Activated naive CD8-positive, alpha-beta T cell treated with anti-CD3 and anti-CD28 coated beads, Interleukin-2, amount 50 U/mL, for 24 hours (primary cell): ENCODE measurements around the gene UBE3C.
"Not testable (repeated sequence)": the region's sequence is repeated elsewhere in the genome, so short reads cannot be mapped to it uniquely, and the experiment has no call there.

ENCODE experiments used
- ATAC-seq: fragments of 150-1000 bp; cut with Tn5 transposase; one replicate; pipeline ENCODE4 v1.10.0; 2021
- DNase-seq: peaks from one replicate; pipeline ENCODE4 v3.0.0; 2021
- H3K27ac Mint-ChIP-seq: one replicate; pipeline ENCODE4 v1.8.0; 2021; ENCODE audit warnings: mild to moderate bottlenecking, mixed read lengths
- H3K27me3 Mint-ChIP-seq: one replicate; pipeline ENCODE4 v1.8.0; 2021; ENCODE audit warnings: mixed read lengths
- H3K36me3 Mint-ChIP-seq: one replicate; pipeline ENCODE4 v1.8.0; 2021; ENCODE audit warnings: low read depth, mixed read lengths
- H3K4me1 Mint-ChIP-seq: one replicate; pipeline ENCODE4 v1.8.0; 2021; ENCODE audit warnings: mixed read lengths
- H3K4me3 Mint-ChIP-seq: one replicate; pipeline ENCODE4 v1.8.0; 2021; ENCODE audit warnings: mild to moderate bottlenecking, moderate library complexity, mixed read lengths
- H3K9me3 Mint-ChIP-seq: one replicate; pipeline ENCODE4 v1.8.0; 2021; ENCODE audit warnings: mixed read lengths

UBE3C gene

GRCh38 chr7:157140511-157140905 lies 1.8 kb downstream of the UBE3C start:
- peak overlapping the region; percentile 81 for H3K27ac Mint-ChIP-seq

GRCh38 chr7:157141525-157142060 lies 2.9 kb downstream of the UBE3C start:
- Mint-ChIP-seq H3K9me3 (no peaks in the 10 kb centered on the region), H3K4me3 (peak overlapping the region; percentile 83), H3K27me3 (no peaks in the 10 kb centered on the region), H3K36me3 (peaks cover 57% of the 10 kb centered on the region), H3K27ac (no peak overlapping the region), H3K4me1 (peaks cover 57% of the 10 kb centered on the region)
- ATAC-seq (no peak), DNase-seq (no peak)

More at GRCh38 chr7:157140511-157140905, 1.8 kb downstream of the UBE3C start:
- H3K4me1 Mint-ChIP-seq: peaks cover 50% of the 10 kb centered on the region
- H3K4me3 Mint-ChIP-seq: peak overlapping the region; percentile 83
- DNase-seq (no peak), ATAC-seq (no peak)
- no peaks in the 10 kb centered on the region for H3K27me3 Mint-ChIP-seq
- H3K36me3 Mint-ChIP-seq: peaks cover 47% of the 10 kb centered on the region
- H3K9me3 Mint-ChIP-seq: no peaks in the 10 kb centered on the region

GRCh38 chr7:157143788-157144187 lies 5.1 kb downstream of the UBE3C start:
- no peak for DNase-seq
- Mint-ChIP-seq H3K36me3 (peaks cover 67% of the 10 kb centered on the region), H3K9me3 (no peaks in the 10 kb centered on the region), H3K4me1 (peaks cover 73% of the 10 kb centered on the region), H3K27ac (no peak overlapping the region), H3K27me3 (no peaks in the 10 kb centered on the region), H3K4me3 (no peak overlapping the region)
- no peak for ATAC-seq

GRCh38 chr7:157149317-157149716 lies 10.6 kb downstream of the UBE3C start:
- H3K9me3 Mint-ChIP-seq: no peaks in the 10 kb centered on the region
- H3K4me3 Mint-ChIP-seq: no peak overlapping the region
- no peak for DNase-seq
- no peaks in the 10 kb centered on the region for H3K27me3 Mint-ChIP-seq
- peaks cover 69% of the 10 kb centered on the region for H3K4me1 Mint-ChIP-seq
- ATAC-seq: no peak
- no peak overlapping the region for H3K27ac Mint-ChIP-seq
- H3K36me3 Mint-ChIP-seq: peaks cover 38% of the 10 kb centered on the region

- H3K27ac Mint-ChIP-seq: no peak overlapping the region
- ATAC-seq (no peak), DNase-seq (no peak)
- peaks cover 27% of the 10 kb centered on the region for H3K36me3 Mint-ChIP-seq
- H3K4me1 Mint-ChIP-seq: peaks cover 72% of the 10 kb centered on the region
- no peaks in the 10 kb centered on the region for H3K9me3 Mint-ChIP-seq
- no peaks in the 10 kb centered on the region for H3K27me3 Mint-ChIP-seq
- no peak overlapping the region for H3K4me3 Mint-ChIP-seq
Observed at GRCh38 chr7:157150882-157151281, 12.2 kb downstream of the UBE3C start.

GRCh38 chr7:157151626-157152339 lies 13.1 kb downstream of the UBE3C start:
- Mint-ChIP-seq H3K4me3 (no peak overlapping the region), H3K4me1 (peaks cover 69% of the 10 kb centered on the region), H3K27ac (peak overlapping the region; percentile 53), H3K27me3 (no peaks in the 10 kb centered on the region), H3K36me3 (peaks cover 19% of the 10 kb centered on the region), H3K9me3 (no peaks in the 10 kb centered on the region)
- no peak for DNase-seq
- no peak for ATAC-seq

GRCh38 chr7:157152391-157152937 lies 13.7 kb downstream of the UBE3C start:
- ATAC-seq (no peak), DNase-seq (no peak)
- Mint-ChIP-seq H3K27ac (no peak overlapping the region), H3K9me3 (no peaks in the 10 kb centered on the region), H3K36me3 (peaks cover 14% of the 10 kb centered on the region), H3K27me3 (no peaks in the 10 kb centered on the region), H3K4me3 (no peak overlapping the region), H3K4me1 (peaks cover 67% of the 10 kb centered on the region)

- H3K4me1 Mint-ChIP-seq: peaks cover 60% of the 10 kb centered on the region
- DNase-seq (no peak), ATAC-seq (no peak)
- no peaks in the 10 kb centered on the region for H3K9me3 Mint-ChIP-seq
- no peak overlapping the region for H3K4me3 Mint-ChIP-seq
- H3K36me3 Mint-ChIP-seq: peaks cover 11% of the 10 kb centered on the region
- H3K27ac Mint-ChIP-seq: no peak overlapping the region
- no peaks in the 10 kb centered on the region for H3K27me3 Mint-ChIP-seq
Observed at GRCh38 chr7:157153260-157153659, 14.5 kb downstream of the UBE3C start.

GRCh38 chr7:157155959-157156358 lies 17.2 kb downstream of the UBE3C start:
- DNase-seq (no peak), ATAC-seq (no peak)
- no peak overlapping the region for H3K27ac Mint-ChIP-seq
- H3K4me3 Mint-ChIP-seq: no peak overlapping the region
- H3K27me3 Mint-ChIP-seq: no peaks in the 10 kb centered on the region
- peaks cover 17% of the 10 kb centered on the region for H3K36me3 Mint-ChIP-seq
- peaks cover 50% of the 10 kb centered on the region for H3K4me1 Mint-ChIP-seq
- H3K9me3 Mint-ChIP-seq: no peaks in the 10 kb centered on the region

- Mint-ChIP-seq H3K4me1 (peaks cover 37% of the 10 kb centered on the region), H3K27me3 (no peaks in the 10 kb centered on the region), H3K9me3 (peaks cover 1% of the 10 kb centered on the region), H3K36me3 (peaks cover 14% of the 10 kb centered on the region), H3K27ac (no peak overlapping the region), H3K4me3 (no peak overlapping the region)
- DNase-seq: no peak
- ATAC-seq: no peak
Observed at GRCh38 chr7:157158400-157158799, 19.7 kb downstream of the UBE3C start.

- peaks cover 30% of the 10 kb centered on the region for H3K4me1 Mint-ChIP-seq
- not testable (repeated sequence) for H3K4me3 Mint-ChIP-seq, DNase-seq, H3K27me3 Mint-ChIP-seq, H3K9me3 Mint-ChIP-seq, H3K27ac Mint-ChIP-seq, ATAC-seq
- H3K36me3 Mint-ChIP-seq: peaks cover 20% of the 10 kb centered on the region
Observed at GRCh38 chr7:157159537-157159936, 20.8 kb downstream of the UBE3C start.

- Mint-ChIP-seq H3K36me3 (peaks cover 27% of the 10 kb centered on the region), H3K27me3 (no peaks in the 10 kb centered on the region), H3K4me3 (no peak overlapping the region), H3K9me3 (peaks cover 16% of the 10 kb centered on the region), H3K4me1 (peaks cover 30% of the 10 kb centered on the region), H3K27ac (no peak overlapping the region)
- DNase-seq (no peak), ATAC-seq (no peak)
Observed at GRCh38 chr7:157160433-157160832, 21.7 kb downstream of the UBE3C start.

GRCh38 chr7:157165987-157166386 lies 27.3 kb downstream of the UBE3C start:
- peaks cover 57% of the 10 kb centered on the region for H3K36me3 Mint-ChIP-seq
- DNase-seq (no peak), ATAC-seq (no peak)
- peaks cover 21% of the 10 kb centered on the region for H3K9me3 Mint-ChIP-seq
- no peaks in the 10 kb centered on the region for H3K27me3 Mint-ChIP-seq
- peak overlapping the region; percentile 6 for H3K27ac Mint-ChIP-seq
- H3K4me1 Mint-ChIP-seq: peaks cover 11% of the 10 kb centered on the region
- no peak overlapping the region for H3K4me3 Mint-ChIP-seq

- Mint-ChIP-seq H3K27ac (no peak overlapping the region), H3K4me1 (peaks cover 8% of the 10 kb centered on the region), H3K4me3 (no peak overlapping the region), H3K36me3 (peaks cover 65% of the 10 kb centered on the region), H3K9me3 (peaks cover 18% of the 10 kb centered on the region), H3K27me3 (no peaks in the 10 kb centered on the region)
- DNase-seq (no peak), ATAC-seq (no peak)
Observed at GRCh38 chr7:157168571-157168970, 29.8 kb downstream of the UBE3C start.

- DNase-seq (no peak), ATAC-seq (no peak)
- Mint-ChIP-seq H3K27me3 (no peaks in the 10 kb centered on the region), H3K9me3 (no peaks in the 10 kb centered on the region), H3K4me3 (no peak overlapping the region), H3K27ac (no peak overlapping the region), H3K4me1 (peaks cover 2% of the 10 kb centered on the region), H3K36me3 (peaks cover 45% of the 10 kb centered on the region)
Observed at GRCh38 chr7:157176771-157177170, 38.0 kb downstream of the UBE3C start.
